HUDEP-2 (cell line): ENCODE data around the gene KCNJ14.
A peak's percentile ranks its signal among the peaks of the same experiment; 100 is the strongest.

ENCODE experiments used
- DNase-seq, 76 experiments: peaks; one replicate each; lab custom pipeline; 2025; ENCODE audit not compliant: unreplicated experiment in 76 of 76; lab: John Stamatoyannopoulos, UW

KCNJ14 gene

GRCh38 chr19:48501494-48502349 is 46.3 kb downstream of the KCNJ14 start:
- peak in 28 of 76 experiments; percentile 11 to 60 (median 38) for DNase-seq

DNA sequence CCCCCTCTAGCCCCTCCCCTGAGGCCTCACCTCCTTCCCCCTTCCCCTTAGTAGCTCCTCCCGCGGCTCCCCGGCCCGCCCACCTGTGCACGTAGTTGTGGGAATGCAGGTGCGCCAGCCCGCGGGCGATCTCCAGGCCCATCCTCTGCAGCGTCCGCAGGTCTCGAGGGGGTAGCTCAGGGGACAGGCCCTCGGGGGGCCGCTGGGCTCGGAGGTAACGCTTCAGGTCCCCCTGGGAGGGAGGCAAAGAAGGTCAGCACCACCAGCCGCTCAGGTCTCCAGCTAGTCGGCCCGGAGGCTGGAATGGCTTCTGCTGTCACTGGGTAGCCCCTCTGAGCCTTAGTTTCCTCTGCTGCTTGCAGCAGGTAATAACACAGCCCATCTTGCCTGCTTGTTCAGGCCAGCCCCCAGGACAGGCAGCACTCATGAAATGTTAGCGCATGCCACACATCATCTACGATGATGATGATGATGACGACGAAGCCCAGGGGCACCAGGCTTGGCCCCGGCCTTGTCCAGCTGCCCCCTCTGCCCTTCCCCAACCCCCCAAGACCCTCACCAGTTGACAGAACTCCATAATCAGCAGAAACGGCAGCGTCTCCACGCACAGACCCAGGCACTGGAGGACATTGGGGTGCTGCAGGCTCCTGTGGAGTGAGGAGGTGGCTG is 47.1 kb downstream of the KCNJ14 start:
- DNase-seq: no peak

- peak in 31 of 76 experiments; percentile 14 to 64 (median 39) for DNase-seq
Observed at GRCh38 chr19:48506138-48506733, 50.9 kb downstream of the KCNJ14 start.

- DNase-seq: no peak
Observed at GRCh38 chr19:48507911-48508439, 52.6 kb downstream of the KCNJ14 start.

DNA sequence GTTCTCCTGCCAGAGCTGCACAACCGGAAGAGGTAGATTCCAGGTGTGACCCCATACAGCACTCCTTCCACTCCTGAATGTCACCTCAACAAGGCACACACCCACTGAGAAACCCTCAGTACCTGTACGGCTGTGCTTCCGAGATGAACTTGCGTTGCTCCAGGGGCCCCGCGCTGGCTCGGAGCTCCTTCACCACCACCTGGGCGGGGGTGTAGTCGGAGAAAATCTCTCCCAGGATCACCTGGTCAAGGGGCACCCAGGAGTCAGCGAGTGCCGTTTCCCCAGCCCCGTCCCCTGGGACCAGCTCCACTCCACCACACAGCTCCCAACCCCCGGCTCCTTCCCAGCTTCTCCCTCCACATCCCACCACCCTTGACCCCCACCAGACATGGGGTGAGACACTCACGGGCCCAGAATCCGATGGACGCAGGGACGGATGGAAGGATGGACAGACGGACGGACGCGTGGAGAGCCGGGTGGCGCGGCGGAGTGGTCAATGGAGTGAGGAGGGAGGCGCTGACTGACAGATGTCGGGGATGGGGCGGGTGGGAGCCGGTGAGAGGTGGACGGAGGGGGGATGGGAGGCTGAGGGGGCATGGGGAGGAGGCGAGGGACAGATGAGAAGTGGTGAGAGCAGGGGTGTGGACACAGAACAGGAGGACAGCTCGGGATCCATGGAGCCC is 53.5 kb downstream of the KCNJ14 start:
- DNase-seq: no peak

GRCh38 chr19:48509467-48510194 is 54.3 kb downstream of the KCNJ14 start:
- DNase-seq: no peak

- DNase-seq: peak in 47 of 76 experiments; percentile 6 to 67 (median 41)
Observed at GRCh38 chr19:48510421-48511268, 55.3 kb downstream of the KCNJ14 start.

DNA sequence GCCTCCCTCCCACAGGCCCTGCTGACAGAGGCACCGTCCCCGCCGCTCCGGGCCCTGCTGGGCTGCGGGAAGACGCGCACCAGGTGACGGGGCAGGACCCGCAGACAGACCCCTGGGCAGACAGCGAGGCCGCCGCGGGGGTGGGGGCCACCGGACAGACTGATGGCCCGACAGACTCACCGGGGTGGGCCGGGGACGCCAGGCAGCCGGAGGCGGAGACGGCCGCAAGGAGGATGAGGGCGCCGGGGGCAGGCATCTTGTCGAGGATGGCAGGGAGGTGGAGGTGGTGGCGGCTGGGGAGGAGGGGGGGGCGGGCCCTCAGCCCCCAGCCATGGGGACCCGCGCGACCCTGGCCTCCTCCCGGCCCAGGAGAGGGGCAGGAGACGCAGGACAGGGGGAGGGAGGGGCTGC is 56.0 kb downstream of the KCNJ14 start:
- DNase-seq: no peak

DNA sequence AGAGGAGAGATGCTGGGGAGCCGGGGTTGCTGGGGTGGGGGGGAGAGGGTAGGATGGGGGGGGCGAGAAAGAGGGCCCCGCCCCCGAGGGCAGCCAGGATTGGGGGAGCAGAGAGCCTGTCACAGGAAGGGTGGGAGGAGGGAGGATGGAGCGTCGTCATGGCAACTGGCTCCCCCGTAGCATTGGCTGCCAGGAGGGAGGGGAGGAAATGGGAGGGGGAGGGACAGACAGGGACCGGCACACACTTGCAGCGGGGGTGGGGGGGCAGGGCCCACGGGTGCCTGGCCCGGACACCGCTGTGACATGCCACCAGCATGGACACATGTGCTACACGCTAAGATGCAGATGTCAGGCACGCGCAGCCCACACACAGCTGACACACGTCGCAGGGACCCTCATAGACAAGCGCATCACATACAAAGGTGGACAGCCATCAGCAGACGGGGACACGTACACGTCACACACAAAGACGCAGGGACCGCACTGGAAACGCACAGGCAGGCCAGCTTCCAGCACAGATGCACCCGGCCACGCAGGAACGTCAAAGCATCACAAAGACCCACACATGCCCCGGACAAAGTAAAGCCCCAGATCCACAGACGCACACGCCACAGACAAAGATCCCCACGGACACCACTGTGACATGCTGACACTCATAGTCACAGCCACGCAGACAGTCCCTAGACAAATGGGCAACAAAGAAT is 56.6 kb downstream of the KCNJ14 start, which contains the start of gene LMTK3:
TSS of gene LMTK3 (minus strand) at position 36 of the 704 bp plus-strand sequence. CDS start 259 bp downstream, outside the sequence.
- peak in 4 of 76 experiments; percentile 6 to 22 (median 10) for DNase-seq

- no peak for DNase-seq
Observed at GRCh38 chr19:48512504-48513288, 57.3 kb downstream of the KCNJ14 start.

- DNase-seq: peak in 51 of 76 experiments; percentile 16 to 69 (median 47)
Observed at GRCh38 chr19:48513289-48514122, 58.1 kb downstream of the KCNJ14 start.

DNA sequence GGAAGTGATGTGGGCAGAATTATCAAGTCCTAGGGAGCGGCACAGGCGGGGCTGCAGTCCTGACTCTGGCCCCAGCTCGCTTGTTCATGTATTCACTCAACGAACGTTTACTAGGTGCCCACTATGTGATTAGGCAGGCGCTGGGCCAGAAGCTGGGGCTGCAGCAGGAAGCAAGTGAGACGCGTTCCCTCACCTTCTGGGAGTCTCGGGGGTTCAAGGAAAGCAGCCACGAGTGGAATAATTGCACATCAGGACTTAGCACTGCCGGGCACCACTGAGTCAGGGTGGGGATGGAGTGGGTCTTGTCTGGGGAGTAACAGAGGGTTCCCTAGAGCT is 58.7 kb downstream of the KCNJ14 start:
- no peak for DNase-seq

- DNase-seq: no peak
Observed at GRCh38 chr19:48516536-48516935, 61.2 kb downstream of the KCNJ14 start.
